ENCODE measurements around the gene TTPAL.

The TTPAL gene

DNA sequence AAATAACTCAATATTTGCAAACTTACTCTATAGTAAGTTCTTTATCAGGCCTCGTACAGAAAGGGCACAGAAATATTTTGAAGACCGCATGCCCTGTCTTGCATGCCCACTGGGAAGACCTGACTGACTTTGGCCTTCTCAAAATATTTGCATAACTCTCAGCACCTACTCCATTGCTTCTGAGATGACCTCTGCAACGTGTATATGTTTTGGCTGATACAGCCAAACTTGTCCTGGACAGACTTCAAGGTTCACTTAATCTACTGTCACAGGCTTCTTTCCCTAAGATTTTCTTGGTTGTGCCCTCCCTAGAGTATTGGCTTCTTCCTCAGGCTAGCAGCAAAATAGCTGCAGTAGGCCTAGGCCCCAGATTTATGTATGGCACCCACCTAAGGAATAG is 67.7 kb downstream of the TTPAL start:
- DNase-seq = no peak
